GM23338 (cell line): ENCODE data around the gene BICDL1. TPM values are rescaled to one million over a fixed set of nuclear protein-coding genes. Genes with fewer than 3 reads are reported as not detected.
A peak's percentile ranks its signal among the peaks of the same experiment; 100 is the strongest.

Source experiments
- ATAC-seq: fragments of 200-7000 bp; cut with Tn5 transposase; 3 replicates; pipeline ENCODE4 v1.9.1; 2020
- DNase-seq: peaks from one replicate; pipeline ENCODE4 v3.0.0-alpha.2; 2015; ENCODE audit warnings: low spot score
- H2AFZ ChIP-seq: fragments of 200-600 bp; sonication (generic); 2 replicates; pipeline ENCODE4 v1.8.0; 2016; ENCODE audit warnings: antibody characterized with exemption, mild to moderate bottlenecking, moderate library complexity
- H3F3A ChIP-seq: fragments of 200-600 bp; sonication (generic); replicated peaks from 2 replicates; pipeline ENCODE4 v1.8.0; 2017; ENCODE audit warnings: antibody characterized with exemption, mixed run types, low read depth
- H3K27ac ChIP-seq: fragments of 200-600 bp; sonication (generic); 2 replicates; pipeline ENCODE4 v1.6.1; 2016; ENCODE audit warnings: low read depth
- H3K27me3 ChIP-seq: fragments of 200-600 bp; sonication (generic); 2 replicates; pipeline ENCODE4 v1.8.0; 2016; ENCODE audit warnings: mild to moderate bottlenecking, mixed run types, moderate library complexity; ENCODE audit not compliant: insufficient read depth
- H3K36me3 ChIP-seq: fragments of 200-600 bp; sonication (generic); 2 replicates; pipeline ENCODE4 v1.8.0; 2016; ENCODE audit warnings: mild to moderate bottlenecking; ENCODE audit not compliant: insufficient read depth
- H3K4me1 ChIP-seq: fragments of 200-600 bp; sonication (generic); 2 replicates; pipeline ENCODE4 v1.8.0; 2016; ENCODE audit warnings: mild to moderate bottlenecking, moderate library complexity; ENCODE audit not compliant: insufficient read depth
- H3K4me2 ChIP-seq: fragments of 200-600 bp; sonication (generic); 2 replicates; pipeline ENCODE4 v1.7.1; 2017; ENCODE audit warnings: mixed run types
- H3K4me3 ChIP-seq: fragments of 200-600 bp; sonication (generic); 2 replicates; pipeline ENCODE4 v1.6.1; 2016; ENCODE audit warnings: mixed run types
- H3K79me2 ChIP-seq: fragments of 200-600 bp; sonication (generic); replicated peaks from 2 replicates; pipeline ENCODE4 v1.8.0; 2017; ENCODE audit warnings: mild to moderate bottlenecking; ENCODE audit not compliant: insufficient read depth
- H3K9me2 ChIP-seq: fragments of 200-600 bp; sonication (generic); 2 replicates; pipeline ENCODE4 v1.8.0; 2017; ENCODE audit not compliant: insufficient read depth
- H4K20me1 ChIP-seq: fragments of 200-600 bp; sonication (generic); replicated peaks from 2 replicates; pipeline ENCODE4 v1.8.0; 2017; ENCODE audit warnings: mild to moderate bottlenecking; ENCODE audit not compliant: insufficient read depth
- H3K27ac Mint-ChIP-seq: 2 replicates; pipeline ENCODE4 v1.8.0; 2020; ENCODE audit warnings: inconsistent platforms, mild to moderate bottlenecking, moderate library complexity, mixed read lengths
- H3K27me3 Mint-ChIP-seq: 3 replicates; pipeline ENCODE4 v1.8.0; 2022; ENCODE audit warnings: low read depth, mild to moderate bottlenecking, moderate library complexity, mixed read lengths, inconsistent platforms; ENCODE audit not compliant: insufficient read depth, poor library complexity
- H3K36me3 Mint-ChIP-seq: 3 replicates; pipeline ENCODE4 v1.8.0; 2021; ENCODE audit warnings: low read depth, mild to moderate bottlenecking, inconsistent platforms, moderate library complexity, mixed read lengths
- H3K4me1 Mint-ChIP-seq: 3 replicates; pipeline ENCODE4 v1.8.0; 2020; ENCODE audit warnings: mild to moderate bottlenecking, inconsistent platforms, mixed read lengths
- H3K4me3 Mint-ChIP-seq: 3 replicates; pipeline ENCODE4 v1.8.0; 2021; ENCODE audit warnings: moderate library complexity, mild to moderate bottlenecking, inconsistent platforms, mixed read lengths
- H3K9me3 Mint-ChIP-seq: 3 replicates; pipeline ENCODE4 v1.8.0; 2020; ENCODE audit warnings: moderate library complexity, mild to moderate bottlenecking, inconsistent platforms, mixed read lengths
- EZH2phosphoT487 ChIP-seq: fragments of 200-600 bp; sonication (generic); IDR thresholded peaks from one replicate; pipeline ENCODE4 v1.8.1; 2018; ENCODE audit warnings: antibody characterized with exemption; ENCODE audit not compliant: unreplicated experiment
- STAT1 ChIP-seq: IDR thresholded peaks from one replicate; pipeline ENCODE4 v1.6.1; 2016; ENCODE audit warnings: antibody characterized with exemption; ENCODE audit not compliant: unreplicated experiment
- ZNF331 ChIP-seq: fragments of 250-450 bp; sonication (Bioruptor Pico); IDR thresholded peaks from 2 replicates; pipeline ENCODE4 v1.5.0; 2020; ENCODE audit warnings: low read depth, mild to moderate bottlenecking, moderate library complexity
- polyA plus RNA-seq: library from polyadenylated mRNA; unstranded; fragments of >200 nt; fragmentation: Nextera tagmentation; extraction: Ambion mirVana; gene quantifications from 2 replicates; pipeline ENCODE4 v1.2.1, GENCODE V29; 2016
- total RNA-seq: library from RNA; depleted of rRNA; stranded (reverse); fragments of >200 nt; shearing (Covaris generic); gene quantifications from 2 replicates; pipeline ENCODE4 v1.2.3, GENCODE V29; 2014
- TF ChIP-seq, protein P1 (sequence below): fragments of 250-450 bp; sonication (Bioruptor Pico); IDR thresholded peaks from 2 replicates; pipeline ENCODE4 v1.5.0; 2020; ENCODE audit warnings: mild to moderate bottlenecking, moderate library complexity

Gene BICDL1
- total and polyA plus RNA-seq, 2 experiments from 2014 or later: 14.0 to 25.7 TPM

GRCh38 chr12:120115066-120115465 is 126.0 kb downstream of the BICDL1 start:
- TF ChIP-seq, protein P1, sequence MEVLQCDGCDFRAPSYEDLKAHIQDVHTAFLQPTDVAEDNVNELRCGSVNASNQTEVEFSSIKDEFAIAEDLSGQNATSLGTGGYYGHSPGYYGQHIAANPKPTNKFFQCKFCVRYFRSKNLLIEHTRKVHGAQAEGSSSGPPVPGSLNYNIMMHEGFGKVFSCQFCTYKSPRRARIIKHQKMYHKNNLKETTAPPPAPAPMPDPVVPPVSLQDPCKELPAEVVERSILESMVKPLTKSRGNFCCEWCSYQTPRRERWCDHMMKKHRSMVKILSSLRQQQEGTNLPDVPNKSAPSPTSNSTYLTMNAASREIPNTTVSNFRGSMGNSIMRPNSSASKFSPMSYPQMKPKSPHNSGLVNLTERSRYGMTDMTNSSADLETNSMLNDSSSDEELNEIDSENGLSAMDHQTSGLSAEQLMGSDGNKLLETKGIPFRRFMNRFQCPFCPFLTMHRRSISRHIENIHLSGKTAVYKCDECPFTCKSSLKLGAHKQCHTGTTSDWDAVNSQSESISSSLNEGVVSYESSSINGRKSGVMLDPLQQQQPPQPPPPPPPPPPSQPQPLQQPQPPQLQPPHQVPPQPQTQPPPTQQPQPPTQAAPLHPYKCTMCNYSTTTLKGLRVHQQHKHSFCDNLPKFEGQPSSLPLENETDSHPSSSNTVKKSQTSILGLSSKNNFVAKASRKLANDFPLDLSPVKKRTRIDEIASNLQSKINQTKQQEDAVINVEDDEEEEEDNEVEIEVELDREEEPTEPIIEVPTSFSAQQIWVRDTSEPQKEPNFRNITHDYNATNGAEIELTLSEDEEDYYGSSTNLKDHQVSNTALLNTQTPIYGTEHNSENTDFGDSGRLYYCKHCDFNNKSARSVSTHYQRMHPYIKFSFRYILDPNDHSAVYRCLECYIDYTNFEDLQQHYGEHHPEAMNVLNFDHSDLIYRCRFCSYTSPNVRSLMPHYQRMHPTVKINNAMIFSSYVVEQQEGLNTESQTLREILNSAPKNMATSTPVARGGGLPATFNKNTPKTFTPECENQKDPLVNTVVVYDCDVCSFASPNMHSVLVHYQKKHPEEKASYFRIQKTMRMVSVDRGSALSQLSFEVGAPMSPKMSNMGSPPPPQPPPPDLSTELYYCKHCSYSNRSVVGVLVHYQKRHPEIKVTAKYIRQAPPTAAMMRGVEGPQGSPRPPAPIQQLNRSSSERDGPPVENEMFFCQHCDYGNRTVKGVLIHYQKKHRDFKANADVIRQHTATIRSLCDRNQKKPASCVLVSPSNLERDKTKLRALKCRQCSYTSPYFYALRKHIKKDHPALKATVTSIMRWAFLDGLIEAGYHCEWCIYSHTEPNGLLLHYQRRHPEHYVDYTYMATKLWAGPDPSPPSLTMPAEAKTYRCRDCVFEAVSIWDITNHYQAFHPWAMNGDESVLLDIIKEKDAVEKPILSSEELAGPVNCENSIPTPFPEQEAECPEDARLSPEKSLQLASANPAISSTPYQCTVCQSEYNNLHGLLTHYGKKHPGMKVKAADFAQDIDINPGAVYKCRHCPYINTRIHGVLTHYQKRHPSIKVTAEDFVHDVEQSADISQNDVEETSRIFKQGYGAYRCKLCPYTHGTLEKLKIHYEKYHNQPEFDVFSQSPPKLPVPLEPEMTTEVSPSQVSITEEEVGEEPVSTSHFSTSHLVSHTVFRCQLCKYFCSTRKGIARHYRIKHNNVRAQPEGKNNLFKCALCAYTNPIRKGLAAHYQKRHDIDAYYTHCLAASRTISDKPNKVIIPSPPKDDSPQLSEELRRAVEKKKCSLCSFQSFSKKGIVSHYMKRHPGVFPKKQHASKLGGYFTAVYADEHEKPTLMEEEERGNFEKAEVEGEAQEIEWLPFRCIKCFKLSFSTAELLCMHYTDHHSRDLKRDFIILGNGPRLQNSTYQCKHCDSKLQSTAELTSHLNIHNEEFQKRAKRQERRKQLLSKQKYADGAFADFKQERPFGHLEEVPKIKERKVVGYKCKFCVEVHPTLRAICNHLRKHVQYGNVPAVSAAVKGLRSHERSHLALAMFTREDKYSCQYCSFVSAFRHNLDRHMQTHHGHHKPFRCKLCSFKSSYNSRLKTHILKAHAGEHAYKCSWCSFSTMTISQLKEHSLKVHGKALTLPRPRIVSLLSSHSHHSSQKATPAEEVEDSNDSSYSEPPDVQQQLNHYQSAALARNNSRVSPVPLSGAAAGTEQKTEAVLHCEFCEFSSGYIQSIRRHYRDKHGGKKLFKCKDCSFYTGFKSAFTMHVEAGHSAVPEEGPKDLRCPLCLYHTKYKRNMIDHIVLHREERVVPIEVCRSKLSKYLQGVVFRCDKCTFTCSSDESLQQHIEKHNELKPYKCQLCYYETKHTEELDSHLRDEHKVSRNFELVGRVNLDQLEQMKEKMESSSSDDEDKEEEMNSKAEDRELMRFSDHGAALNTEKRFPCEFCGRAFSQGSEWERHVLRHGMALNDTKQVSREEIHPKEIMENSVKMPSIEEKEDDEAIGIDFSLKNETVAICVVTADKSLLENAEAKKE: no peak
- no peak for TF ChIP-seq STAT1
- no peak for TF ChIP-seq EZH2phosphoT487
- Histone ChIP-seq H3K27me3 (no peaks in the 10 kb centered on the region), H3K4me3 (peak overlapping the region; percentile 95), H2AFZ (no peak overlapping the region), H3K27ac (no peak overlapping the region), H3K79me2 (peaks cover 75% of the 10 kb centered on the region), H3K4me1 (peaks cover 24% of the 10 kb centered on the region), H3F3A (peaks cover 21% of the 10 kb centered on the region; the same call in 1 of the 2 replicates), H3K9me2 (no peaks in the 10 kb centered on the region), H3K4me2 (peak overlapping the region; percentile 94), H3K36me3 (no peaks in the 10 kb centered on the region; the same call in 1 of the 2 replicates), H4K20me1 (no peaks in the 10 kb centered on the region; the same call in none of the 2 replicates)
- peaks cover 16% of the 10 kb centered on the region for H3K27me3 Mint-ChIP-seq
- ATAC-seq: no peak
- H3K36me3 Mint-ChIP-seq: peaks cover 36% of the 10 kb centered on the region
- peaks cover 38% of the 10 kb centered on the region for H3K4me1 Mint-ChIP-seq
- H3K9me3 Mint-ChIP-seq: no peaks in the 10 kb centered on the region
- H3K4me3 Mint-ChIP-seq: peak overlapping the region; percentile 95
- no peak for DNase-seq
- H3K27ac Mint-ChIP-seq: no peak overlapping the region

DNA sequence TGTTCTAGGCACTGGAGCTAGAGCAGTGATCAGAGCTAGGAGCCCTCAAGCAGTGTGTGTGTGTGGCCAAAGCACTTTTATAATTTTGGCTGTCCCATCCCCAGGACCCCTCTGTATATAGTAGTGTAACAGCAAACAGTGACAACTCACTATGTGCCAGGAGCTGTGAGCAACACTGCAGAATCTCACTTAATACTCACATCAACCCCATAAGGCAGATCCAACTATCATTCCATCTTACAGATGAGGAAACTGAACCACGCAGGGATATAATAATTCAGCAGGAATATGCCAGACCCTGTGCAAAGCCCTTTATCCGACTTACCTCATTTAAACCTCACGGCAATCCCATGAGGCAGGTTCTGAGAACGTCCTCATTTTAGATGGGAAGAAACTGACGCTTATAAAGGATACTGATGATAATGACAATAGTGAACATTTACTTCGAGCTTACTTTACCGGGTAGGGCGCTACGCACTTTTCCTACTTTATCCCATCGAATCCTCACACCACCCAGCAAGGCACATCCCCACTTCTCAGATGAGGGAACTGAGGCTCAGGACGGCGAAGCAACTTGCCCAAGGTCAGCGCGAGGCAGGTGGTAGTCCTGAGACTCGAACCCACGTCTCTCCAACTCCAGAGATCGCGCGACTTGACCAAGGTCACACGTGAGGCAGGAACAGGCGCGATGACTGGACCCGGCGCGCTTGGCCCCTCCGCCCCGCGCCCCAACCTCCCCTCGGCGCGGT is 126.8 kb downstream of the BICDL1 start:
- H4K20me1 ChIP-seq: no peaks in the 10 kb centered on the region; the same call in 1 of the 2 replicates
- H3K9me2 ChIP-seq: no peaks in the 10 kb centered on the region
- no peaks in the 10 kb centered on the region; the same call in 1 of the 2 replicates for H3K36me3 ChIP-seq
- H3K27ac ChIP-seq: no peak overlapping the region
- H3K27me3 ChIP-seq: no peaks in the 10 kb centered on the region
- Mint-ChIP-seq H3K4me1 (peaks cover 34% of the 10 kb centered on the region), H3K9me3 (no peaks in the 10 kb centered on the region), H3K36me3 (peaks cover 36% of the 10 kb centered on the region), H3K27ac (peak overlapping the region; percentile 95), H3K27me3 (peaks cover 13% of the 10 kb centered on the region), H3K4me3 (peak overlapping the region; percentile 95)
- H3K4me2 ChIP-seq: peak overlapping the region; percentile 94
- peaks cover 67% of the 10 kb centered on the region for H3K79me2 ChIP-seq
- peak overlapping the region; percentile 74; the same call in 1 of the 2 replicates for H2AFZ ChIP-seq
- peak overlapping the region; percentile 95 for H3K4me3 ChIP-seq
- DNase-seq: peak; percentile 69
- H3K4me1 ChIP-seq: peaks cover 21% of the 10 kb centered on the region
- peak; percentile 1; the same call in 1 of the 3 replicates for ATAC-seq
- peaks cover 19% of the 10 kb centered on the region; the same call in 1 of the 2 replicates for H3F3A ChIP-seq
- TF ChIP-seq, protein P1: no peak
- no peak for TF ChIP-seq STAT1
- no peak for TF ChIP-seq ZNF331
